ENCODE data around the gene RBFOX1.

The RBFOX1 gene

DNA sequence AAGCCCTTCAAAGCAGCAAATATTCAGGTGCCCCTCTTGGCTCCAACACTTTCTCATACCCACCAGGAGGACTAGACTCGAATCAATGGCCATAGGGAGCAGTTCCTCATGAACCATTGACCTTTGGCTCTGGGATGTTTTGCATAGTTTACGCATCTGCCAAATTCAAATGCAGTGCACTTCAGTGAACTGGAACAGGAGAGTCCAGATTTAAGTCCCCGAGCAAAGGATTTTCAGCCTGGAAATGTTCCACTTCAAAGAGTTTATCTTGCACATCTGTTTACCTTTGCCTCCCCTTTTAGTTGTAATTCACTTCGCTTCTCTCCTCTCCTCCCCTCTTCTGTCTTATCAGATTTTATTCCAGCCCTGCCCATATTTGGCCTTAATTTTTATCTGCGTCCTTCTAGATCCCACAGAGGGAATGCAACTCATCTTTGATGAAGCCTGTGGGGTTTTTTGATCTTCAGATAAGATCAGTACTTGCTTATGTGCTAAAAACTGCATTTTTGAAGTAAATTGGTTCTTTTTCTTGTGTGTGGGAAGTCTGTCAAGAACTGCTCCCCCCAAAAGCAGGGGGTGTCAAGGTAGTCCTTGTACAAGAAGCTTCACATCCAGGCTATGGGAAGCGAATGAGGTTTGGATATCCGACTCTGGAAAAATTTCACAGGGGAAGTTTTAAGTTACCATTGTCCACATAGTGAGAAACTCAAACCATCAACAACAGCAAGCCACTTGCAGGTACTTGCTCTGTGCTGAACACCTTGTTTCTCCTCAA is 281.6 kb downstream of the RBFOX1 start:
- no peak for DNase-seq

DNA sequence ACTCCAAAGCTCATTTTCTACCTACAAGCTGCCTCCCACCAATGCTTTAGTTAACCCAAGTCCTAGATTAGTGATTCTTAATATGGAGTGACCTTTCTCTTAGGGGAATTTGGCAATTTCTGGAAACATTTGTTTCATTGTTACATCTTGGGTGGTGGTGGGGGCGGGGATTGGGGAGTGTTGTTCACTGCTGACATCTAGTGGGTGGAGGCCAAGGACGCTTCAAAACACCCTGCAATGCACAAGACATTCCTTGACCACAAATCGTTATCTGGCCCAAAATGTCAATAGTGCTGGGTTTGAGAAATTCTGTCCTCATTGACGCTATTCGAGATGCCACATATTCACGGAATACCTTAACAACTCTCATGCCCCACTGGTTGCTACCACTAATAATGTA is 282.9 kb downstream of the RBFOX1 start:
- DNase-seq = no peak

DNA sequence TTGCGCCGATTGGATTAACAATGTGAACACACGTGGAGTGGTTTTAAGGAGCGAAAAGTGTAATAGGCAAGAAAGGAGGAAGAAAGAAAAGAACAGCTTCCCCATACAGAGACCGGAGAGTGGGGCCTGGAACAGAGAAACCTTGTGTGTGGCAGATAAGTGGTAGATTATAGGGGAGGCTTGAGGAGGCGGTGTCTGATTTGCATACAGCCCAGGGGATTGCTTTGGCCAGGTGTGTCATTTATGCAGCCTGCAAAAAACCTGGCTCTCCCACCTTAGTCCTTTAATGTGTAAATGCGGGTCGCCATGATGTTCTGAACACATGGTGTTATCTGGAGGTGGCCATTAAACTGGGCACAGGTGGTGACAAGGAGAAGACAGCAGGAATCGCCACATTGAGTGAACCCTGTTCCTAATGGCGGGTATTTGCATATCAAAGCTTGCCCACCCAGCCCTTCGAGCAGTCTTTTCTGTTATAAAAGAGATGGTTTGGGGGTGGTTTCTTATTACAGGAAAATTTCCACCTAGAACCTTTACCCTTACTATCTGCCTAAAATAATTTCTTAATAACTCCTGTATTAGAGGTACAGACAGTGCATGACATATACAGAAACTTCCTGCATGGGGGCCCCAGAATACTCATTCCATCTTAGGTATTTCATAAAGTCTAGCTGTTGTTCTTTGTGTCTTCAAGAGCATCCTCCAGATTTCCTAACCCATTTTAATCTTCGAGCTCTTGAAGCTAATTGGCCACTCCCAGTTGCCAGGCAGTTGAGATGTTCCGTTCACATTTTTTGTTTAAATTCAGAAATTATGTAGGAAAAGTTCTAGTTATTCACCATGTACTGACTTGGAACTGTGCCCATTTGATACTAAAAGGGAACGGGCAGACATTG is 292.5 kb downstream of the RBFOX1 start:
- DNase-seq = no peak

DNA sequence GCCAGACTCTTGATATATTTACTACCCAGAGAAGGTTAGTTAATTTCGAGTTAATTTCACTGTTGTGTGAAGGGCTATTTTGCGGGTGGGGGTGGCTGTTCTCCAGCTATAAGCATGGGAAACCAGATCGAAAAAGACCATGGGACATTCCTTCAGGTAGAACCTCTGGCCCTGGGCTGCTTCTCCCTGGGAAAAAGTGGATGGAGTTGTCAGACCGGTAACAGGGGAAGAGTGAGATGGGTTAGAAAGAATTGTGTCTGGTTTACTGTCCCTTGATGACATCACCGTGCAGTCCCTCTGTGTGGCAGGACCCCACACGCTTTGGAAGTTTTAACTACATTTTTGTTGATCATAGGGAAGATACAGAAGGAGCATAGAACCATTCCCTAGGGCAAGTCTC is 296.3 kb downstream of the RBFOX1 start:
- DNase-seq = no peak

DNA sequence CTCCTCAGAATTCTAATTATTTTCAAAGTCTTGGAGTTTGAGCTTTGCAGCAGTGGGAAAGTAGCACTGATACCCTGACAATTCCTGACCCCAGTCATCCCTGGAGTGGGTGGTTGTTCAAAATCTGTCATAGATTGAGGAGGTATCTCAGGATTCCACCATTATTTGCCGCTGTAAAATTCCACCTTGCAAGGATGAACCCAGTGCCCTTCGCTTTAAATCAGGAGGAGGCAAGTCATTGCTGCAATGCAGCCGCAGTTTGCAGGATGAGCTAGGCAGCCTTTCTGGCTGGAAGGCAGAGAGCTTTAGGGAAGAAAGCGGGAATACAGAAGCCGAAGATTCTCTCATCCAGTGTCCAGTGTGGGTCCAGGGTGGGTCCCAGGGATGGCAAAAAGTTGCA is 296.9 kb downstream of the RBFOX1 start:
- DNase-seq = no peak

GRCh38 chr16:7637446-7637845 is 304.8 kb downstream of the RBFOX1 start:
- DNase-seq = no peak

- DNase-seq = no peak
Observed at GRCh38 chr16:7638306-7638705, 305.7 kb downstream of the RBFOX1 start.

DNA sequence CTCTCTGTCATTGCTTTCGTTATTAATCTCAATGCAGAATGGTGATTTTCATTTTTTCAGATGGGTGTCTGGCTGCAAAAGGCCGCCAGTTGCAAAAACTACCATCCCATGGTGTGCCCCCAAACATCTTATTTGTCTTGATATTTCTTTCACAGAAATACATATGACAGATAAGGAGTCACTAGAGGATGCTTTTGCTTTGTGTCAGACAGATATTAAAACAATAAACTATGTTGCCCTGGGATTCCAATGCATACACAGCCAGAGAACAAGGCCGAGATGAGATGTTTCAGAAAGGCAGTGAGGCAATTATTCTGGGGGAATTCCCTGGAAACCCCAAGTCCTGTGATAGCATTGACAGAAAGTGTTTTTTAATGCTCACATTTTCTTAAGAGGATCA is 307.7 kb downstream of the RBFOX1 start:
- no peak for DNase-seq

GRCh38 chr16:7644176-7644575 is 311.5 kb downstream of the RBFOX1 start:
- no peak for DNase-seq

- no peak for DNase-seq
Observed at GRCh38 chr16:7644811-7645210, 312.2 kb downstream of the RBFOX1 start.

DNA sequence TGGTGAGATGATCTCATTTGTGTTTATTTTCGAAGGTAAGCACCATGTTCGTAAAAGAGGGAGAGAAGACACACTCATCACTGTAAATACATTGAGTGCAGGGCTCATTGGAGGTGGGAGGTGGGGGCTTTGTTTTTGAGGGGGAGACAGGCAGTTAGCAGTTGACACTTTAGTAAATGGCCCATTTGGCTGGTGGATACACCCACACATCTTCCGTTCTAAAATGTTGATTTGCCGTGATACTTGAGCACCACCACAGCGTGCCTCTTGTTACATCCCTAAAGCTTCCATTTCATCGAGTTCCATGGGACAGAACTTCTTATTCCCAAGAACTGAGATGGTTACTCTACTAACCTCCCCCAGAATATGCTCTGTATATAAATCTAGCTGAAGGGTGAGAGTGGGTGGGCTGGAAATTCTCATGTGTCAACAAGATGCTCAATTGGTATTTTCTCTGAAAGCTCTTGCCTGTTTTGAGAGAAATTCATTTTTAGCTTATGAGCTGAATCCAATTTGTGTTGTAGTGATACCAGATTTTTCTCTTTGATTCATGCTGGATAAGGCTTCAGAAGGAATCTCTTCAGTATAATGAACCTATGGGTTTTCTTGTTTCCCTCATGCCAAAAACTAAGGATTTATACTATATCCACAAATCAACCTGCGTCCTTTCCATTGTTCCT is 314.3 kb downstream of the RBFOX1 start:
- DNase-seq = no peak

GRCh38 chr16:7650431-7650830 is 317.8 kb downstream of the RBFOX1 start:
- DNase-seq = no peak

- no peak for DNase-seq
Observed at GRCh38 chr16:7651803-7652570, 319.3 kb downstream of the RBFOX1 start.

DNA sequence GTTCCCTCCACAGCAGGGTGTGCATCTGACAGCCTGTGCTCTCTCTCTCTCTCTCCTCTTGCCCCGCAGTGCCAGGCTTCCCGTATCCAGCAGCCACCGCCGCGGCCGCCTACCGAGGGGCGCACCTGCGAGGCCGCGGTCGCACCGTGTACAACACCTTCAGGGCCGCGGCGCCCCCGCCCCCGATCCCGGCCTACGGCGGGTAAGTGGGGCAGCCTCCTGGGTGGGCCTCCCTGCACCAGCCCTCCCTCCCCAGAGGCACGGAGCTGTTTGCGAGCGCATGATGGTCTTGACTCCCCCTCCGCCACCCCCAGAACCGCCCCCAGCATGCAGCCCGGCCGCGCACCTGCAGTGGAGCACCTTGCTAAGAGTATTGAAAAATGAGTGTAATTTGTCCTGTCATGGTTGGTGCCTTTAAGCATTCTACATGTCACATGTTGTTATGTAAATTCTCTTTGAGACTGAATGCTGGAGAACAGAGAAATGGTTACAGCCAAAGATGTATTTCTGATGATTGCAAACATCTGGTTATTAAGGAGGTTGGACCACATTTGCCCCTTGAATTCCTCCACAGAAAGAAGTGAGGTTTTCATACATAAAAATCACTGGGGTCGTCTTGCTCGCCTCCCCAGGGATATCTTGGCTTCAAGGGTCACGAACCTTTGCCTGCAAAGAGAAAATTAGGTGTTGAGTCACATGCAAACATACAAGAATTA is 321.3 kb downstream of the RBFOX1 start:
- no peak for DNase-seq

- no peak for DNase-seq
Observed at GRCh38 chr16:7675628-7676027, 343.0 kb downstream of the RBFOX1 start.

- no peak for DNase-seq
Observed at GRCh38 chr16:7680296-7680695, 347.7 kb downstream of the RBFOX1 start.

DNA sequence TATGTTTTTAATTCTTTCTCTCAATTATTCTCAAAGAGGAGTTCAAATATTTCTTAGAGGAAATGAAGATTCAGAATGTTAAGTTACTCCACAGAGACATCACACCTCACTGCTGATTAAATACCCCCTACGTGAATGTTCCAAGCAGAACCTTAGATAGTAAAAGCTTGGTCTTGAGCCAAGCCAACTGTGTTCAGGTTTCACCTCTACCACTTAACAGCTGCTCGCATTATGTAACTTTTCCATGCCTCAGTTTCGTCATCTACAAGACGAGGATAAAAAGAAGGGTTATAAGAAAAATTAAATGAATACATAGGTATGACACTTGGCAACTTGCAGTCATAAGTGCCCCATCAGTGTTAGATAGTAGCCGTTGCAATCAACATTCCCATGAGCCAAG is 356.2 kb downstream of the RBFOX1 start:
- no peak for DNase-seq

- no peak for DNase-seq
Observed at GRCh38 chr16:7689234-7689633, 356.6 kb downstream of the RBFOX1 start.

DNA sequence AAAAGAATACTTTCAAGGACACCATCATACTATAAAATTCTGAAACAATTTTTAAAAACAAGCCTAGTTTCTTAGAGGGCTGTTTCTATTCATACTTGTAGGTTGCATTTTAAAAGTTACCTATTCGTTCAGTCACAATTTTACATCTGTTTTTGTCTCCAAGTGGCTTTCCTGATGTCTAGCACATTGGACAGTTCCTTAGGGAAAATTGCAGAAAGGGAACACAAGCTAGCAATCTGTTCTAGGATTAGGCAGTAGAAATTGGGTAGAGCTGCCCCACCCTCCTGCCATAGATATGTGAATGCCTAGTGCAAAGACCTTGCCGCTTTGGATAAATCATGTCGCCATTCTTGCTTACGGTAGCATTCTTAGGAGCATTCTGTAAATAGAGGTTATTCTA is 358.9 kb downstream of the RBFOX1 start:
- DNase-seq = no peak

- no peak for DNase-seq
Observed at GRCh38 chr16:7703672-7704071, 371.0 kb downstream of the RBFOX1 start.

DNA sequence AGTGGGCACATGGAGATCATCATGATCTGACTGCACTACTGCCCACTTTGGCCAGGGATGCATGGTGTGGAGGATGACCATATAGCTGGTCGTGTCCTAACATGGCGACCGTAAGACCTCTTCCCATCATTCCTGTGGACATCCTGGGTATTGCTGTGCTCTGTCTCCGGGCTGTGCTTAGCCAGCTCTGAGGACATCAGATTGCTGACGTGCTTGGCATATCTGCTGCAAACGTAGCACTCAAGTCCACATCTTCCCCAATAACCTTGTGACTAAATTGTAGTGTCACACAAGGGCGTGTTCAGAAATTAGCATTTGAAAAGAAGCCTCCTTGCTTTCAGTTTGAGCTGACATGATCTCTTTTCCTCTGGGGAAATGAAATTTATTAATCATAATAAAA is 373.2 kb downstream of the RBFOX1 start:
- DNase-seq = no peak

GRCh38 chr16:7709186-7709585 is 376.5 kb downstream of the RBFOX1 start:
- no peak for DNase-seq

Measured in central memory CD4-positive, alpha-beta T cell (primary cell).